GM18517 (cell line): ENCODE measurements around the gene NSUN6.

Experiments
- ATAC-seq: cut with Tn5 transposase; IDR thresholded peaks from one replicate; pipeline ENCODE4 v1.9.1; 2021; ENCODE audit warnings: mild to moderate bottlenecking, moderate library complexity; ENCODE audit not compliant: unreplicated experiment

Gene NSUN6

GRCh38 chr10:18565006-18565405 lies 86.4 kb downstream of the NSUN6 start:
- no peak for ATAC-seq

GRCh38 chr10:18563003-18563726 lies 88.2 kb downstream of the NSUN6 start:
- no peak for ATAC-seq

- no peak for ATAC-seq
Observed at GRCh38 chr10:18561861-18562551, 89.4 kb downstream of the NSUN6 start.

GRCh38 chr10:18557960-18558359 lies 93.4 kb downstream of the NSUN6 start:
- ATAC-seq = no peak

GRCh38 chr10:18556522-18557147 lies 94.8 kb downstream of the NSUN6 start:
- ATAC-seq = no peak

- ATAC-seq = no peak
Observed at GRCh38 chr10:18554479-18554878, 96.9 kb downstream of the NSUN6 start.

GRCh38 chr10:18551473-18551872 lies 99.9 kb downstream of the NSUN6 start:
- no peak for ATAC-seq

- no peak for ATAC-seq
Observed at GRCh38 chr10:18549105-18549504, 102.3 kb downstream of the NSUN6 start.

GRCh38 chr10:18545621-18546305 lies 105.6 kb downstream of the NSUN6 start:
- no peak for ATAC-seq

- ATAC-seq = no peak
Observed at GRCh38 chr10:18542832-18543231, 108.6 kb downstream of the NSUN6 start.

- ATAC-seq = no peak
Observed at GRCh38 chr10:18540195-18540594, 111.2 kb downstream of the NSUN6 start.

- no peak for ATAC-seq
Observed at GRCh38 chr10:18539335-18539734, 112.1 kb downstream of the NSUN6 start.

- no peak for ATAC-seq
Observed at GRCh38 chr10:18533896-18534295, 117.5 kb downstream of the NSUN6 start.

GRCh38 chr10:18532881-18533535 lies 118.4 kb downstream of the NSUN6 start:
- no peak for ATAC-seq

GRCh38 chr10:18528292-18528691 lies 123.1 kb downstream of the NSUN6 start:
- no peak for ATAC-seq

- ATAC-seq = no peak
Observed at GRCh38 chr10:18527687-18528086, 123.7 kb downstream of the NSUN6 start.

- ATAC-seq = no peak
Observed at GRCh38 chr10:18523858-18524257, 127.5 kb downstream of the NSUN6 start.

- ATAC-seq = no peak
Observed at GRCh38 chr10:18523025-18523424, 128.4 kb downstream of the NSUN6 start.

GRCh38 chr10:18516851-18517250 lies 134.5 kb downstream of the NSUN6 start:
- ATAC-seq = no peak

GRCh38 chr10:18514537-18514936 lies 136.8 kb downstream of the NSUN6 start:
- no peak for ATAC-seq

- no peak for ATAC-seq
Observed at GRCh38 chr10:18508587-18508986, 142.8 kb downstream of the NSUN6 start.
